Measurements from ENCODE around the gene KRT31. TPM values are rescaled to one million over a fixed set of nuclear protein-coding genes. Genes with fewer than 3 reads are reported as not detected.

KRT31 gene
- total and polyA plus RNA-seq, 2 of the 4 experiments (the other 2 are of a cell fraction) = 0.05 TPM; not detected in 1

- no peak for ATAC-seq (ENCODE audit: low read depth)
- peak overlapping the region; percentile 33; the same call in 1 of the 2 replicates for H4K5ac ChIP-seq (ENCODE audit: low read depth, low read length)
- H2BK20ac ChIP-seq (ENCODE audit: low read depth, low read length) = peak overlapping the region; percentile 93; the same call in 1 of the 2 replicates
- peak overlapping the region; percentile 63; the same call in 1 of the 2 replicates for H3K4ac ChIP-seq (ENCODE audit: low read depth, low read length)
- H3K9ac ChIP-seq (ENCODE audit: low read depth, low read length) = no peak overlapping the region
- peak overlapping the region; percentile 56 for H2AK5ac ChIP-seq (ENCODE audit: low read depth, low read length)
- no TSS peak for BruUV-seq (replicated peaks)
- WGBS, 2 experiments (ENCODE audit: extremely low coverage in 2 of 2, insufficient read length in 1 of 2) = 86% methylated on average over 1 of the region's 4 CpGs; no CpG with 5 or more reads in 1 of the 2 experiments
- no peaks in the 10 kb centered on the region for H4K20me1 ChIP-seq (ENCODE audit: insufficient read depth, low read length)
- no peak overlapping the region for H3K56ac ChIP-seq (ENCODE audit: extremely low read depth, insufficient read depth, low read length)
- ChIA-PET POLR2A (ENCODE audit: unreplicated experiment) (no interaction called here), CTCF (interaction anchor here (1.9 kb wide), 1 partner anchor 129 kb away, joined by 4 read pairs; no protein-coding TSS in a partner anchor)
- dilution Hi-C loops (cut with HindIII; ENCODE audit: low sequenced_read_pairs, unreplicated experiment) (no loop called here), in situ Hi-C loops (cut with MboI; ENCODE audit: low sequenced_read_pairs) (no loop called here), intact Hi-C loops (cut with micrococcal nuclease) (no loop called here)
- peaks cover 35% of the 10 kb centered on the region for H3K4me1 ChIP-seq (ENCODE audit: control insufficient read depth, insufficient read depth, low read length)
- peak overlapping the region; percentile 89; the same call in 1 of the 3 replicates for H2BK15ac ChIP-seq (ENCODE audit: low read depth, low read length)
- H3K4me3 ChIP-seq (ENCODE audit: insufficient read depth, low read depth, low read length) = no peak overlapping the region
- H4K91ac ChIP-seq (ENCODE audit: insufficient read depth, low read depth, low read length) = peak overlapping the region; percentile 53
- peaks cover 29% of the 10 kb centered on the region for H3K9me1 ChIP-seq (ENCODE audit: insufficient read depth, low read length)
- TF ChIP-seq, protein P1, sequence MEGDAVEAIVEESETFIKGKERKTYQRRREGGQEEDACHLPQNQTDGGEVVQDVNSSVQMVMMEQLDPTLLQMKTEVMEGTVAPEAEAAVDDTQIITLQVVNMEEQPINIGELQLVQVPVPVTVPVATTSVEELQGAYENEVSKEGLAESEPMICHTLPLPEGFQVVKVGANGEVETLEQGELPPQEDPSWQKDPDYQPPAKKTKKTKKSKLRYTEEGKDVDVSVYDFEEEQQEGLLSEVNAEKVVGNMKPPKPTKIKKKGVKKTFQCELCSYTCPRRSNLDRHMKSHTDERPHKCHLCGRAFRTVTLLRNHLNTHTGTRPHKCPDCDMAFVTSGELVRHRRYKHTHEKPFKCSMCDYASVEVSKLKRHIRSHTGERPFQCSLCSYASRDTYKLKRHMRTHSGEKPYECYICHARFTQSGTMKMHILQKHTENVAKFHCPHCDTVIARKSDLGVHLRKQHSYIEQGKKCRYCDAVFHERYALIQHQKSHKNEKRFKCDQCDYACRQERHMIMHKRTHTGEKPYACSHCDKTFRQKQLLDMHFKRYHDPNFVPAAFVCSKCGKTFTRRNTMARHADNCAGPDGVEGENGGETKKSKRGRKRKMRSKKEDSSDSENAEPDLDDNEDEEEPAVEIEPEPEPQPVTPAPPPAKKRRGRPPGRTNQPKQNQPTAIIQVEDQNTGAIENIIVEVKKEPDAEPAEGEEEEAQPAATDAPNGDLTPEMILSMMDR (conservative IDR thresholded peaks at IDR 0.05; ENCODE audit: low read depth, low read length) = no peak
- TF ChIP-seq CHD1 (IDR thresholded peaks at IDR 0.05; ENCODE audit: low read depth, low read length) (no peak), RFX5 (IDR thresholded peaks at IDR 0.05; ENCODE audit: low read depth, low read length) (no peak), MAFK (IDR thresholded peaks at IDR 0.05; ENCODE audit: low read depth, low read length) (no peak), NFE2L2 (IDR thresholded peaks at IDR 0.05; ENCODE audit: low read depth, low read length) (no peak), FOS (IDR thresholded peaks at IDR 0.05; ENCODE audit: low read depth, low read length) (no peak), BHLHE40 (IDR thresholded peaks at IDR 0.05; ENCODE audit: low read depth, low read length) (no peak), SMC3 (IDR thresholded peaks at IDR 0.05; ENCODE audit: low read depth, low read length) (no peak), POLR2A (IDR thresholded peaks at IDR 0.05; ENCODE audit: low read depth, low read length) (no peak)
- H2AFZ ChIP-seq (replicated peaks; ENCODE audit: low read length, poor library complexity) = no peak overlapping the region
- H3K23ac ChIP-seq (ENCODE audit: low read depth, low read length) = no peak overlapping the region
- no peaks in the 10 kb centered on the region for H3K79me1 ChIP-seq (ENCODE audit: low read depth in 1 of 2, low read length in 2 of 2)
- no peak for DNase-seq
- H3K4me2 ChIP-seq (ENCODE audit: low read depth, low read length) = no peak overlapping the region
- H2BK5ac ChIP-seq (ENCODE audit: low read depth, low read length, poor library complexity, severe bottlenecking) = no peak overlapping the region
- H3K14ac ChIP-seq (replicated peaks; ENCODE audit: low read depth, low read length) = peak overlapping the region; percentile 32
- H2AK9ac ChIP-seq (replicated peaks; ENCODE audit: low read depth, low read length, poor library complexity) = peak overlapping the region; percentile 0
- H3K9me3 ChIP-seq (ENCODE audit: control insufficient read depth, insufficient read depth, low read length) = no peaks in the 10 kb centered on the region
- H3K18ac ChIP-seq (ENCODE audit: low read depth, low read length) = peak overlapping the region; percentile 16; the same call in 1 of the 2 replicates
- no peak overlapping the region for H3K27ac ChIP-seq (ENCODE audit: insufficient read depth, low read length)
- no peaks in the 10 kb centered on the region for H3K36me3 ChIP-seq (ENCODE audit: control insufficient read depth, insufficient read depth, low read length)
- H4K8ac ChIP-seq (ENCODE audit: low read depth in 2 of 2, low read length in 2 of 2) = peak overlapping the region in 1 of 2 experiments; percentile 9; a peak in 1 of 4 replicates
- H2BK120ac ChIP-seq (ENCODE audit: low read depth, low read length) = peak overlapping the region; percentile 79
- no peaks in the 10 kb centered on the region for H3K27me3 ChIP-seq (ENCODE audit: control insufficient read depth, insufficient read depth, low read length)
Observed at GRCh38 chr17:41419716-41420115, 22.3 kb upstream of the KRT31 start.
